Prostate gland (tissue), 2 donors: Measurements from ENCODE around the gene LDHA.

Experiments
- POLR2A ChIP-seq: fragments of 450-650 bp; IDR thresholded peaks from one replicate; pipeline ENCODE4 v1.6.1; 2016; ENCODE audit warnings: antibody characterized with exemption, mild to moderate bottlenecking
- TF ChIP-seq, protein P1 (sequence below), 4 experiments: fragments of 200-600 bp in 2 of 4; fragments of 450-650 bp in 2 of 4; sonication (generic) in 2 of 4; IDR thresholded peaks; 1 replicate in 3 of 4; 2 replicates in 1 of 4; pipeline ENCODE4 v1.5.1; 2016 to 2019; ENCODE audit warnings: antibody characterized with exemption in 4 of 4, mild to moderate bottlenecking in 2 of 4, moderate library complexity in 2 of 4

DNA sequence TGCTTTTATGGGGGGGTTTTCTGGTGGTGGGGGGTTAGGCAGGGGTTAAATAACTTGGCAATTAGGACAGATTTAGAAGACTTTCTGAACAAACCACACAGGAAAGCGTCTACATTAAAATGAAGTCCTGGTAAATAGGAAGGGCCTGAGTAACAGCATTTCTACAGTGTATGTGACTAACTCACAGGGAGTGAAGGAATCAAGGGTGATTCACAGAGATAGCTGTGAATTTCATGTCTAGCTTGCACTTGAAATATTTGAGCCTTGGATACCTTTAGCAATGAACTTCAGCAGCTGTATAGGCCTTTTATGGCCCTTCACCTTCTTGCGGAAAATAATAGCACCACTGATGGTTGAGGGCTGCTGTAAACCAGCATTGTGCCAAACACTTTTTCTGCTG, 26.1 kb upstream of the LDHA start:
- TF ChIP-seq, protein P1, sequence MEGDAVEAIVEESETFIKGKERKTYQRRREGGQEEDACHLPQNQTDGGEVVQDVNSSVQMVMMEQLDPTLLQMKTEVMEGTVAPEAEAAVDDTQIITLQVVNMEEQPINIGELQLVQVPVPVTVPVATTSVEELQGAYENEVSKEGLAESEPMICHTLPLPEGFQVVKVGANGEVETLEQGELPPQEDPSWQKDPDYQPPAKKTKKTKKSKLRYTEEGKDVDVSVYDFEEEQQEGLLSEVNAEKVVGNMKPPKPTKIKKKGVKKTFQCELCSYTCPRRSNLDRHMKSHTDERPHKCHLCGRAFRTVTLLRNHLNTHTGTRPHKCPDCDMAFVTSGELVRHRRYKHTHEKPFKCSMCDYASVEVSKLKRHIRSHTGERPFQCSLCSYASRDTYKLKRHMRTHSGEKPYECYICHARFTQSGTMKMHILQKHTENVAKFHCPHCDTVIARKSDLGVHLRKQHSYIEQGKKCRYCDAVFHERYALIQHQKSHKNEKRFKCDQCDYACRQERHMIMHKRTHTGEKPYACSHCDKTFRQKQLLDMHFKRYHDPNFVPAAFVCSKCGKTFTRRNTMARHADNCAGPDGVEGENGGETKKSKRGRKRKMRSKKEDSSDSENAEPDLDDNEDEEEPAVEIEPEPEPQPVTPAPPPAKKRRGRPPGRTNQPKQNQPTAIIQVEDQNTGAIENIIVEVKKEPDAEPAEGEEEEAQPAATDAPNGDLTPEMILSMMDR (IDR thresholded peaks at IDR 0.05): no peak
- TF ChIP-seq POLR2A: no peak
